ENCODE results near the gene TWF2.
"Not testable (repeated sequence)": the region's sequence is repeated elsewhere in the genome, so short reads cannot be mapped to it uniquely, and the experiment has no call there.

Gene TWF2

DNA sequence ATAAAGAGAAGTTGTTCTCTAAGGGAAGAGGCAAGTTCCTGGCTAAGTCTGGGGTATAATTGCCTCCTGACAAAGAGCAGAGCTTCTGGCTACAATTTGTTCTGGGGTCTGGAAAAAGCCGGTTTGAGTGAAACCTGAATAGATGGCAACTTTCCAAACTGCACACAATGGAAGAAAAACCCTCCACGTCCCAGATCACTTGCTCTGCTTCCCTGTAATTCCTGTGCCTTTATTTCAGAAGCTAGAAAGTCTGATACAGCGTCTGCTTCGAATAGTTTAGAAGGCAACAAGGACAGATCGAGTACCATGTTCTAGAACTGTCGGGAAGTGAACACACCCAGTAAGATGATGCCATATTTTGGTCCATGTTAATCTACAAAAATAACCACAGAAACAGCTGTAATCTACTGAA, 41.1 kb upstream of the TWF2 start:
- no peak overlapping the region for H3K4me3 ChIP-seq (ENCODE audit: low read depth, low read length)
- peak; percentile 19 for DNase-seq (ENCODE audit: low read depth)
- in situ Hi-C loops (cut with HindIII; ENCODE audit: low sequenced_read_pairs), result no loop called here
- TF ChIP-seq, protein P1, sequence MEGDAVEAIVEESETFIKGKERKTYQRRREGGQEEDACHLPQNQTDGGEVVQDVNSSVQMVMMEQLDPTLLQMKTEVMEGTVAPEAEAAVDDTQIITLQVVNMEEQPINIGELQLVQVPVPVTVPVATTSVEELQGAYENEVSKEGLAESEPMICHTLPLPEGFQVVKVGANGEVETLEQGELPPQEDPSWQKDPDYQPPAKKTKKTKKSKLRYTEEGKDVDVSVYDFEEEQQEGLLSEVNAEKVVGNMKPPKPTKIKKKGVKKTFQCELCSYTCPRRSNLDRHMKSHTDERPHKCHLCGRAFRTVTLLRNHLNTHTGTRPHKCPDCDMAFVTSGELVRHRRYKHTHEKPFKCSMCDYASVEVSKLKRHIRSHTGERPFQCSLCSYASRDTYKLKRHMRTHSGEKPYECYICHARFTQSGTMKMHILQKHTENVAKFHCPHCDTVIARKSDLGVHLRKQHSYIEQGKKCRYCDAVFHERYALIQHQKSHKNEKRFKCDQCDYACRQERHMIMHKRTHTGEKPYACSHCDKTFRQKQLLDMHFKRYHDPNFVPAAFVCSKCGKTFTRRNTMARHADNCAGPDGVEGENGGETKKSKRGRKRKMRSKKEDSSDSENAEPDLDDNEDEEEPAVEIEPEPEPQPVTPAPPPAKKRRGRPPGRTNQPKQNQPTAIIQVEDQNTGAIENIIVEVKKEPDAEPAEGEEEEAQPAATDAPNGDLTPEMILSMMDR (IDR thresholded peaks at IDR 0.05; ENCODE audit: low read depth, low read length, missing control alignments), result no peak

DNA sequence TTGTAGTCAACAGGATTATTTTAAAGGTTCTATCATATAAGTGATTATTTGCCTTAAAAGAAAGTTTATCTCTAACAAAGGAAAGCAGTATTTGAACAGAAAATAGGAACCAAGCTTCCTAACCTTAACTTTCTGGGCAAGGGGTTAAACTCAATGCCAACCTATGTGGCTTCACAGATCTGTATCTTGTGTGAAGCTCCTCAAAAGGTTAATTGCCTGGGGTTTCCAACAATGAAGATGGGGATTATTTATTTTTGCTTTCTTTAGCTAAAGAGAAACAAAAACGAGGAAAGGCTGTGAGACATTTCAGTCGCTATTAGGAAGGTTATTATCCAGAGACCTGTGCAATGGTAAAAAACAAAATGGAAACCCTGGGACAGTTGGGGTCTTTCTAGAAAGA, 40.6 kb upstream of the TWF2 start:
- no peak overlapping the region for H3K4me3 ChIP-seq (ENCODE audit: low read depth, low read length)
- in situ Hi-C loops (cut with HindIII; ENCODE audit: low sequenced_read_pairs), result no loop called here
- TF ChIP-seq, protein P1 (IDR thresholded peaks at IDR 0.05; ENCODE audit: low read depth, low read length, missing control alignments), result no peak
- no peak for DNase-seq (ENCODE audit: low read depth)

DNA sequence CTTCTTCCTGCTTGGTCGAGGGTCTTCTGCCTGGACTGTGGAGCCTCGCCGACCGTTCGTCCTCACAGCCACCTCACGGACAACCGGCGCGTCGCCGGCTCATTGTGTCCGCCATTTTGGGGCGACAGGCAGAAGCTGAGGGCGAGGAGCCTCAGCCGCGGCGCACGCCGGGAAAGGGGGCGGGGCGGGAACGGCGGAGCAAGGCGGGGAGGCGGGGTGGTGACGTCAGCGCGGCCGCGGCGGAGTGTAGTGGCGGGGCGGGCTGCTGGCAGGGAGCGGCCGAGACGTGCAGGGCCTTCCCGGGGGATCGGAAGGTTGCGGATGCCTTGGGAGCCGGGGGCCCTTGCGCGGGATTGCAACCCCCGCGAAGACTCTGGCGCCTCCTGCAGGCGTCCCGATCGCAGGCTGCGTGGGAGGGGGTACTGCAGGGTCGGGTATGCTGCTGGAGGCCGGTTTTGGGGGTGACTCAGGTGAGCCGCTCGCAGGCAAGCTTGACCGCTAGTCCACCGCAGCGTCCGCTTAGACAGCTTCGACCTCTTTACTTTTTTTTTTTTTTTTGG, 39.6 kb upstream of the TWF2 start, which contains the start of gene WDR82:
Gene WDR82 (minus strand): TSS at position 140 of the 560 bp plus-strand sequence. CDS start 288 bp downstream, outside the sequence.
- peak; percentile 81 for DNase-seq (ENCODE audit: low read depth)
- in situ Hi-C loops (cut with HindIII; ENCODE audit: low sequenced_read_pairs), result no loop called here
- peak within 1 kb of the TSS; percentile 93 for H3K4me3 ChIP-seq (ENCODE audit: low read depth, low read length)
- TF ChIP-seq, protein P1 (IDR thresholded peaks at IDR 0.05; ENCODE audit: low read depth, low read length, missing control alignments), result peak; percentile 46

DNA sequence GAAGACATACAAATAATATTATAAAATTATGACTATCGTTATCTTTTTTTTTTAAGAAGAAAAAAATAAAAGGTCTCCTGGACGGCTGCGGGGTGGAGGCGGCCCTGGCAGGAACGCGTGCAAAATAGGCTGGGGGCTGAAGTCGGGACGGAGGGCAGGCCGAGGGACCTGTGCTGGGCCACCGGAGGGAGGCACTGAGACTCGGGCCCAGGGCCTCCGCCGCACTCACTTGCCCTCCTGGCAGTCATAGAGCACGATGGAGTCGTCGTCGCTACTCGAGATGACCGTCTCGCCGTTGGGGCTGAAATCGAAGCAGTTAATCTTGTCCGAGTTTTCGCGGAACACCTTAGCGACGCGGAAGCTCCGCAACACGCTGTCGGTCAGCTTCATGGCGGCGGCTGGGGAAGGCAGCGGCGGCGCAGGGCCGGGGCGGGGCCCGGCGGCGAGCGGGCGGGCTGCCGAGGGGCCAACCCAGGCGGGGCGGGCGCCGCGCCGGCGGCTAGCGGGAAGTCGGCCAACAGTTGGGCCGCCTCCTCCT, 39.1 kb upstream of the TWF2 start:
- DNase-seq (ENCODE audit: low read depth), result no peak
- in situ Hi-C loops (cut with HindIII; ENCODE audit: low sequenced_read_pairs), result no loop called here
- H3K4me3 ChIP-seq (ENCODE audit: low read depth, low read length), result peak overlapping the region; percentile 93
- TF ChIP-seq, protein P1 (IDR thresholded peaks at IDR 0.05; ENCODE audit: low read depth, low read length, missing control alignments), result peak; percentile 51

DNA sequence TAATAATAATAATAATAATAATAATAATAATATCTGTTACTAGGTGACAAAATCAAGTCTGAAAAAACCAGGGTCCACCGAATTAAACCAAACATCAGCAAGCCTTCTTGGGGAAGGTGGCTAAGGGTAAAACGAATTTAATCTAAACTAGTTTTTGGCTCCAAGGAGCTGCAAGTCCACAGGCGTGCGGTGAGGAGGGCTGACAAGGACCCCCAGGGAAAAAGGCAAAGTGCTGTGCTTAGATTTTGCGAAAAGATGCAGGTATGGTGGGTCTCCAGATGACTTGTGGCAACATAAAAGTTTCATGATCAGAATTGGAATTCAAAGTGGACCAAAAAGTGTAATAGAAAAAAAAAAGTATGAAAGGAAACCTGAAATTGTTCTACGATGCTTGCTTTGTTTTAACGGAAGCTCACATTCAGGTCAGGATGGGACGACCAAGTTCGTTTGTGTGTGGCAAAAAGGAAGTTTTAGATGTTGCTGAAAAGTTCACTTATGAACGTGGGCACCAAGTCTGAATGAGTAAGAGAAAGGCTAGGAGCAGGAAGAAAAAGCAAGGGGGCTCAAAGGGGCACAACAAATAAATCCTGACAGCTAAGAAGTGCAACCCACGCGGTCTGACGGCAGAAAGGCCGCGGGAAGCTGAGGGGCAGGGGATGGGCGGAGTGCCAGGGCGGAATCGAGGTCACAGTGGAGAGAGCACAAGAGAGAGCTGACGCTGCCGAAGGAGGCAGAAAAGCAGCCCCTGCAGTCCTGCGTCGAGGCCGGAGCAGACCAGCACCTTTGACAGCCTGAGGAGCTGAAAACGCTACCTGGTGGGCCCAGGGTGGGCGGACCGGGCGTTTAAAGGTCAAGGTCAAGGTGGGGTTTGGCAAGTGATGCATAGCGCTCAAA, 38.4 kb upstream of the TWF2 start:
- peak overlapping the region; percentile 93 for H3K4me3 ChIP-seq (ENCODE audit: low read depth, low read length)
- DNase-seq (ENCODE audit: low read depth), result no peak
- TF ChIP-seq, protein P1 (IDR thresholded peaks at IDR 0.05; ENCODE audit: low read depth, low read length, missing control alignments), result no peak
- in situ Hi-C loops (cut with HindIII; ENCODE audit: low sequenced_read_pairs), result no loop called here

DNA sequence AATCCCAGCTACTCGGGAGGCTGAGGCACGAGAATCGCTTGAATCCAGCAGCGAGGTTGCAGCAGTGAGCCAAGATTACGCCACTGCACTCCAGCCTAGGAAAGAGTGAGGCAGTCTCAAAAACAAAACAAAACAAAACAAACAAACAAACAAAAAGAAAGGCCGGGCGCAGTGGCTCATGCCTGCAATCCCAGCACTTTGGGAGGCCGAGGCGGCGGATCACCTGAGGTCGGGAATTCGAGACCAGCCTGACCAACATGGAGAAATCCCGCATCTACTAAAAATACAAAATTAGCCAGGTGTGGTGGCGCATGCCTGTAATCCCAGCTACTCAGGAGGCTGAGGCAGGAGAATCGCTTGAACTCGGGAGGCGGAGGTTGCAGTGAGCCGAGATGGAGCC, 35.8 kb upstream of the TWF2 start:
- DNase-seq (ENCODE audit: low read depth); H3K4me3 ChIP-seq (ENCODE audit: low read depth, low read length); in situ Hi-C loops (cut with HindIII; ENCODE audit: low sequenced_read_pairs): not testable (repeated sequence)

DNA sequence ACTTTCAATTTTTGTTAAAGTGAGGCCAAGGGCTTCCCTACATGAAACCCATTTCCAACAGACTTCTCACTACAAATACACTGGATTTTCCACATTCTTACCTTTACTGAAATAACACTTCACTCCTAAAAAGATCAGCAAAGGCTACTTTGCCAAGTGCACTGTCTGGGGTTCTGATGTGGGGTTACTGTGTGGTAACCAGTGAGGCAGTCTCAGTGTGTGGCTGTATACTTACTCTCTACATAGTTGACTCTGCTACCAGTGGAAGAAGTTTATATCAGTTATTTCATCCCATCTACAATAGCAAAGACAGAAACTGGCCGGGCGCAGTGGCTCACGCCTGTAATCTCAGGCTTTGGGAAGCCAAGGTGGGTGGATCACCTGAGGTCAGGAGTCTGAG, 33.9 kb upstream of the TWF2 start:
- DNase-seq (ENCODE audit: low read depth), result no peak
- H3K4me3 ChIP-seq (ENCODE audit: low read depth, low read length), result no peak overlapping the region
- in situ Hi-C loops (cut with HindIII; ENCODE audit: low sequenced_read_pairs), result no loop called here
- TF ChIP-seq, protein P1 (IDR thresholded peaks at IDR 0.05; ENCODE audit: low read depth, low read length, missing control alignments), result no peak

DNA sequence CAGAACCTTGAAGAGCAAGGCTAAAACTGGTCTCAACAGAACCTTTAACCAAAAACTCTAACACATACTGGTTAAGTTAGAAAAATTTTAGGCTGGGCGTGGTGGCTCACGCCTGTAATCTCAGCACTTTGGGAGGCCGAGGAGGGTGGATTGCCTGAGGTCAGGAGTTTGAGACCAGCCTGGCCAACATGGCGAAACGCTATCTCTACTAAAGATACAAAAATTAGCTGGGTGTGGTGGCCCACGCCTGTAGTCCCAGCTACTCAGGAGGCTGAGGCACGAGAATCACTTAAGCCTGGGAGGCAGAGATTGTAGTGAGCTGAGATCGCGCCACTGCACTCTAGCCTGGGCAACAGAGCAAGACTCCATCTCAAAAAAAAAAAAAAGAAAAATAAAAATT, 33.2 kb upstream of the TWF2 start:
- in situ Hi-C loops (cut with HindIII; ENCODE audit: low sequenced_read_pairs); DNase-seq (ENCODE audit: low read depth); H3K4me3 ChIP-seq (ENCODE audit: low read depth, low read length): not testable (repeated sequence)
